HG02852 (cell line): Measurements from ENCODE around the gene NAV2.

Source experiments
- ATAC-seq: cut with Tn5 transposase; IDR thresholded peaks from one replicate; pipeline ENCODE4 v1.9.1; 2021; ENCODE audit warnings: mild to moderate bottlenecking, moderate library complexity; ENCODE audit not compliant: unreplicated experiment

NAV2 gene

DNA sequence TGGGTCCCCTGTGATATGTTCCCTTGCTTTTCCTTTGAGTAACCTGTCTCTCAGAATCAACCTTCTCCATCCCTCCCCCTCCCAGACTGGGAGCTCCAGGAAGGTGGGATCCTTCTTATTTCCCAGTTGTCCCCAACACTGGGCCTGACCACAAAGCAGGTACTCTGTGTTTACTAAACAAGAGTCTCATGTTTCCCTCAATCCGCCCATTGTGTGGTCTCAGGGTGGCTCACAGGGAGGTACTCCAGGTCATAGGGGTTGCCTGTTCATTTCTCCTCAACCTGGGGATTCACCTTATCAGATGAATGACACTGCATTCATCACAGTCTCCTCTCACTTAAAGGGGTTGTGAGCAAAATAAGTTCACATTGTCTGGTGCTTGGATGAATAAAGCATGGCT, 26.4 kb upstream of the NAV2 start:
- no peak for ATAC-seq

DNA sequence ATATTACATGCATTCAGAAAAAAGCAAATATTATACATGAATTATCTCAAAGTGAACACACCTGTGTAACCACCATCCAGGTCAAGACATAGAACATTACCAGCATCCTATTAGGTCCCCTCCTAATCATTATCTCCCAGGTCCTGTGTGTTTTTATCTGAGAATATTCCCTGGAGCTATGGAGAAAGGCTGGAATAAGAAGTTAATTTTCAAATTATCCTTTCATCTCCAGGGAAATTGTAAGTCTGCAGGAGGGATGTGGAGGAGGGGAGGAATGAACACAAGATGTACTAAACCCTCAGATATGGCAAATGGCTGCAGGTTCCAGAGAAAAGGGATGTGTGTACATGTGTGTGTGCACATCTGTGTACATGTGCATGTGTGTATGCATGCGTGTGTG, 25.2 kb upstream of the NAV2 start:
- no peak for ATAC-seq

DNA sequence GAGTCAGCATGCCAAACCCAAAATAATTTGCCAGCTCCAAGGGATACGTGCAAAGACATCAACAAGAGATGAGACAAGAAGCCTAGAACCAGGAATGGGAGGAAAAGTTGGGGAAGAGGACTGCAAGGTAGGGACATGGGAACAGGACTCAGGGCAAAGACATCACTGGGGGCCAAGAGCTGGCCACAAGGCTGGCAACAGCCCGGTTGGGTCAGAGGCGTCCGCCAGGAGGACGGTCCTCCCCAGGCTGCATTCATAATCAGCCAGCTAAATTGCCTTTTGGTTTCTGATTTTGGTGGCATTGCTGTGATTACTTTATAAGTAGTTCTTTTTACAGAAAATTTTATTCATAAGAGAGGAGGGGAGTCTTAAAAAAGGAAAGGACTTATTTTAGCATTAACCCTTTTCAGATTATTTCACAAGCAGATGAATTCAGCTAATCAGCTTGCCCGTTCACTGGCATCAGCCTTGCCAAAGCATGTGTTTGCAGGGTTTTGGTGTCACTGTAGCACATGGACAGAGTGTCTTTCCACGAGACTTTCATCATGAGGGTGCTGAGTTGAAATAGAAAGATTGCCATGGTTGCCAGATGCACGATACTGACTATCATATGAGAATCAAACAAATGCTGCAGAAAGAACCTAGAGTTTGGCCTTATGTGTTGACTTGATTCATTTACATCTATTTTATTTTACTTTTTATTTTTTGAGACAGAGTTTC, 23.2 kb upstream of the NAV2 start:
- ATAC-seq: no peak

DNA sequence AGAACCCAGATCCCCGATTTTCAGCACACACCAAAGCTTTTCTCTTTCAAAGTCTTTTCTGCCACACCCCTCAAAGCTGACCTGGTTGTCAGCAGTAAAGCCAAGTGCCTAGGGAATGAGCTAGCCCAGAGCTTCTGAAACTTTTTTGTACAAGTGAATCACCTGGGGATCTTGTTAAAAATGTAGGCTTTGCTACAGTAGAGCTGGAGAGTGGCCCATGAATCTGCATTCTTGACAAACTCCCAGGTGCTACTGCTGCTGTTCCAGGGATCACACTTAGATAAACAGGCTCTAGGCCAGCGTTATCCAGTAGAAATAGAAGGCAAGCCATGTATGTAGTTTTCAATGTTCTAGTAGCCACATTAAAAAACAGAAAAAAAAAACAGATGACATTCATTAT, 21.8 kb upstream of the NAV2 start:
- no peak for ATAC-seq

DNA sequence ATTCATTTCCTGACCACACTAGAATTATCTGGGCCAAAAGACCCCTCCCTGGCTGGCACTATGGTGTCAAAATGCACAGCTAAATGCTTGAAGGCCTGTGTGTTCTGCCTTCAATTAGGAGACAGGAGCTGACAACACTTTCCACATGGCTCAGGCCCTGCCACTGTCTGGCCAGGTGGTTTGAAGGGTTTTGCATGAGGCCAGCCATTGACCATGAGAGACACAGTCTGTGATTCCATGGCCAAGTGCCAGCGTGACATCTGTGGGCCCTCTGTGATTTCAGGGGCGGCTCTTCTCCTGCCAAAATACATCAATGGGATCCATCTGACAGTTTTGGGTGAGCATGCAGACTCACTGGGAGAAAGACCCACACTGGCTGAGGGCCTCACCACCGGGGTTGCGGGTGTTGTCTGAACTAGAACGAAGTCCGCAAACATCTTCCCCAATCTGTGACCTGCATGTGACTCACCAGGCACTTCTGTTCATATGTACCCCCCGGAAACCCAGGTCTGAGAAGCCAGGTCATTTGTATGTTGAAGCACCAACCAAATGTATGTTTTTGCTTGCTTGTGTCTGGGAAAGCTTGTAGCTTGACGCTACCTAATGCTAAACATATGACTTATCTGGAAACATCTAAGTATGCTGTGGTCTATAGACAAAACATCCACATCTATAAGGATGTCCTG, 20.7 kb upstream of the NAV2 start:
- ATAC-seq: no peak

DNA sequence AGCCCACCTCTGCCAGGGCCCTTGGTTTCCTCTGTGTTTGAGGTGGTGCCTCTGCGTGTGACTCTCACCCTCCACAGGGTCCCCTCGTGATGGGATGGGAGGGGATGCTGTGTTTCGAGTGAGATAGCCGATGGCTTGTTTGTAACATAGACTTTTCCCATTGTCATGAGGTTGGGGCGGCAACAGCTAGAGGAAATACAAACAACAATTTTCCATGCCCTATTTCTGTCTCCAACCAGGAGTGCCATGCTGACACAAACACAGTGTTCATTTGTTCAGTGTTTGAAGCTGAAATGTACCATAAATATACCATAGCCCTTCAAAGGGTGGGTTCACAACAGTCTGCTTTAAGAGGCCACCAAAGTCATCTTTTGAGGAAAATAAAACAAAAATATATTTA, 19.5 kb upstream of the NAV2 start:
- ATAC-seq: no peak

DNA sequence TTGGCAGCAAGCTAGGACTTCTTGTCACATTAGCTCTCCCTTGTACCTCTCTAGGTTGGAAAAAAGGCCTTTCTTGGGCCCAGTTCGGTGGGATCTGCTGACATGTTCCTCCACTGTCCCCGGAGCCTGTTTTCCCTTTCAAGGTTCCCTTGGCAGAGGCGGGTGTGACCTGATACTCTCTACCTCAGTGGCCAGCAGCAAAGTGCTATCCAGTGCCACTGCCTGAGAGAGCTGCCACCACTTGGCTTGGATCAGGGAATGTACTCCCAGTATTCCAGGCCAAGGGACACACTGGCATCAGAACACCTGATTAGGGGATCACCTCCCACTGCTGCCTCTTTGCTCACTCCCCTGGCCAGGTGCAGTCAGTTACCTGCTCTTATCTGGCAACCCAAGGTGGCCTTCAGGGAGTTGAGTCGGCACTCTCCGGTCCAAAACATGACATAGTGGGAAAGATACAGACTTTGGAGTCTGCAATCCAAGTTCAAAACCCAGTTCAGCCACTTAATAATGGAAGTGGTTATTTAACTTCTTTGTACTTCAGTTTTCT, 17.8 kb upstream of the NAV2 start:
- no peak for ATAC-seq

DNA sequence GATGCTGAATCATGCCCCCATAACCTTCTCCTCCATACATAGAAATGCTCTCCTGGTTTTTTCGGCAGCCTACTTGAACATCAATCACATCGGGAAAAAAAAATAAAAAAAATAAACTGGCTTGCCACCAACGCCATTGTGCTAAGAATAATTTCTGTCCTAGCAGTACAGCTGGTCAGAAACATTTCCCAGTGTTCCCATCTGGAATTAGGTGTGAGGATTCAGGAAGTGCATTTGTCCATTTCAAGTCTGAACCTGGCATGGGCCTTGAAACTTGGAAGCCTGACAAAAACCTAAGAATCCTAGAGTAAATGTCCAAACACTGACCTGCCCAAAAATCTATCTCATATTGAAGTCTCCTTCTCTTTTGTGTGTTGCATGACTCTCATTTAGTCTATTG, 16.6 kb upstream of the NAV2 start:
- ATAC-seq: no peak

DNA sequence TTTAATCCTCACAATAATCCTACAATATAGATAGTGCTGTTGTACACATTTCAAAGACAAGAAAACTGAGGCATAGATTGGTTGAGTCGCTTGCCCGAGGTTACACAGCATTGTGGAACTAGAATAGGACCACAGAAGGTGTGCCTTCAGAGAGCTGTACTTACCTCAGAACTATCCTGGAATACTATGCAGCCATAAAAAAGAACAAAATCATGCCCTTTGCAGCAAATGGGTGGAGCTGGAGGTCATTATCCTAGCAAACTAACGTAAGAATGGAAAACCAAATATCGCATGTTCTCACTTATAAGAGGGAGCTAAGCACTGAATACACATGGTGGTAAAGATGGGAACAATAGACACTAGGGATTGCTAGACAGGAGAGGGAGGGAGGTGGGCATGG, 15.7 kb upstream of the NAV2 start:
- no peak for ATAC-seq

DNA sequence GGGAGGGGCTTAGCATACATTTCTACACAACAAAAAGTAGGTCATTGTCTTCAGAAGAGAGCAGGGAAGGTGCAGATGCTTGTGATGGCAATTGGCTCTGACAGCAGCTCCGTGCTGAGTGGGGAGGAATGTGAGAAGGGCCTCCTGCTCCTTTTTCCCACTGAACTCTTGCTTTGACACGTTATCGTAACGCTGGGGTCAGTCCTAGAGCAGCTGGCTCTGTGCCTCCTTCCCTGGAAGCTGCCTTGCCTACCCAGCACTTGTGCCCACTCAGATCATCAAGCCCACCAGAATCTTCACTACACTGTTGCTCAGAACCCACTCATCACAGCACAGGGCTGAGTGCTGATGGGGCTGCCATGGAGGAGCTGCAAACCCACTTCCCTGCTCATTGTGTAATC, 14.9 kb upstream of the NAV2 start:
- no peak for ATAC-seq

DNA sequence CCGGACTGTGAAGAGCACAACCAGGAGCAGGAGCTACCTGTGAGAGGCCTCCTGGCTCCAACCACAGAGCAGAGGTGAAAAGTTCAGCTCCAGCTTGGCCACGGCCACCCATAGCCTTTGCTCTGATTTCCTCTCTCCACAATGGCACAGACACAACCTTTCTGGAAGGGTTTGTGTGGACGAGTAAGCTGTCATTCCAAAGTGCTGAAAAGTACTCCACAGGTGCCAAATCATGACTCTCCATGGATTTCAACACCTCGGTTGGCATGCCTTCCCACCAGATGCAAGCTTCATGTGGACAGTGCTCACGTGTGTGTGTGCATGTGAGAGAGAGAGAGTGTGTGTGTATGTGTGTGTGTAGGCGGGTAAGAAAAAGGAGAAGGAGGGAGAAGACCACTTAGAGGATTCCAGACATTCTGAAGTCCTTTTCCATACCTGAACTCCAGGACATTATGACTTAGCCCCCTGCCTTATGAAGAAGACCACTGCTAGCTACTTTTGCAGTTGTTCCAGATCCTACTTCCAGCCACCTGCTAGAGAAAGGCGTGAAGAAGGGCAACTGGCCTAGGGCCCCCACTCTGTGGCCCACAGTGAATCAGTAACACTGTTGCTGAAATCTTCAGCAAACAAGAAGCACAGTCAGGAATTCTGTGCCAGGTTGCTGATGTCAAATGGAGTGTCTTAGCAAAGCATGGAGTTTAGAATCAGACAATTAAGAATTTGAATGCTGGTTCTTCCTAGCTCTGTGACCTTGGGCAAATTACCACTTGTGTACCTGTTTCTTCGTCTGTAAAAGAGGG, 13.9 kb upstream of the NAV2 start:
- no peak for ATAC-seq

DNA sequence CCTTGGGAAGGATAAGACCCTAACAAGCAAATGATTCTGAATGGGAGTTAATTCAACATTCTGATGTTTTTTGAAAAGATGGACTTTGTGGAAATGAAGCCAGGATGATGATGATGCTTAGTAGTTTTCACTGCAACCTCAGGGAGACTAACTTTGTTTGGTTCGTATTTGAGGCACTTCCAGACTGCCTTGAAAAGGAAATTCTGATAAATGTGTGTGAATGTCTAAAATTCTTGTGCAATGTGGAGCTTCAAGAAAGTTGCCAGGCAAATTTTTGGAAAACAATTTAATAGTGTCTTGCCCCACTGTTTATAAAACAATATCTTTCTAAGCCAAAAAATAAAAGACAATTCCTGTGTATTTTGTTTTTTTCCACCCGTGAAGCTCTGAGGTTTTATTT, 11.2 kb upstream of the NAV2 start:
- ATAC-seq: no peak

DNA sequence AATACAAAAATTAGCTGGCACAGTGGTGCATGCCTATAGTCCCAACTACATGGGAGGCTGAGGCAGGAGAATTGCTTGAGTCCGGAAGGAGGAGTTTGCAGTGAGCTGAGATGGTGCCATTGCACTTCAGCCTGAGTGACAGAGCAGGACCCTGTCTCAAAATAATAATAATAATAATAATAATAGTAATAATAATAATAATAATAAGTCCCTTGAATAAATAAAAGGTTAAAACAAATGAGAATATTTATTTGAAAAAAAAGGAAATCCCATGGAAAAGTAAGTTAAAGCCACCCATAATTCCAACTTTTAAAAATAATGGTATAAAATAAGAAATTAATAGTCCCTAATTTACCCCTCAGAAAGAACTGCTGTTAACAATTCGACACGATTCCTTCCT, 10.0 kb upstream of the NAV2 start:
- ATAC-seq: no peak

DNA sequence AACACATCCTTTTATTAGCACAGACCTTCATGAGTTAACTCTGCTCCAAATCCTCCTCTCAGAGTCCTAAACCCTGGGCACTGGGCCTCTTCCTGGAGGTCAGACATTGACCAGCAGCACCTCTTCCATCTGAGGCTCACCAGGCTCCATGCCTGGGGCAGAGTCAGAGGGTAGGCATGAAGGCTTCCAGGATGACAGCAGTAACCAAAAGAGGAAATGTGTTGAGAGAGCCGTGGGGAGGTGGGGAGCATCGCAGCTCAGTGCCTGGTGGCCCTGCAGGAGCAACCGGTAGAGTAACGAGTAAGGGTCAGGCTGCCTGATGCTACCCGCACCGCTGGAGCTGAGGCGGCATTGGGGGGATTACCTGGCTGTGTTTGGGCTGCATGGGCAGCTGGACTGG, 9.4 kb upstream of the NAV2 start:
- no peak for ATAC-seq

DNA sequence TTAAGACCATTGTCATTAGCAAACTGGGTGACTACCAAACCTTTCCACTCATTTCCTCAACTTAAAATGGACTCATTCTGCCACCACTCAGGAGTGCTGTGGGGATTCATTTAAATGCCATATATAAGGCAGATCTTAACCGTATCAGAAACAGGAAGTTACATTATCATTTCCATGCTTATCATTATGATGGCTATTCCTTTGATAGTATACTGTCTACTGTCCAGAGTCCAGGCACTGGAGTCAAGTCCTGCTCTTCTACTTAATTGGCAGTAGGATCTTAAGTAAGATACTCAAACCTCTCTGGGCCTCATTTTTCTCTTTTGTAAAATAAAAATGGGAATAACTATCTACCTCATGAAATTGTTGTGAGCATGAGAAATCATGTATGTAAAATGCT, 8.4 kb upstream of the NAV2 start:
- no peak for ATAC-seq

DNA sequence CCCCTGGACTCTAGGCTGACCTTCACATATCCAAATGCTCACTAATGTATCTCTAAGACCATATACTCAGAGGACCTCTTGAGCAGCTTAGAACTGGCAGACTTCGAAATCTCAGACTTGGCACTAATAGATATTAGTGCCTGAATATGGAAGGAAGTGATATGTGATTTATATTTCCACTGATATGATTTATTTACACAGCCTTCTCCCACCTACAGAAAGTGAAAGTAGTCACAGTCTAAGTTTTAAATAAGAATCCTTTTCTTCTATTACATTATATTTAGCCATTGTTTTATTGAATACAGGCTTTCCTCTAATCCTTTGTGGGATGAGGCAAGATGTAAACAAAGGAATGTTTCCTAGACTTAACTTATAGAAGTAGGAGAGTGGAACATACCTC, 6.7 kb upstream of the NAV2 start:
- ATAC-seq: no peak

DNA sequence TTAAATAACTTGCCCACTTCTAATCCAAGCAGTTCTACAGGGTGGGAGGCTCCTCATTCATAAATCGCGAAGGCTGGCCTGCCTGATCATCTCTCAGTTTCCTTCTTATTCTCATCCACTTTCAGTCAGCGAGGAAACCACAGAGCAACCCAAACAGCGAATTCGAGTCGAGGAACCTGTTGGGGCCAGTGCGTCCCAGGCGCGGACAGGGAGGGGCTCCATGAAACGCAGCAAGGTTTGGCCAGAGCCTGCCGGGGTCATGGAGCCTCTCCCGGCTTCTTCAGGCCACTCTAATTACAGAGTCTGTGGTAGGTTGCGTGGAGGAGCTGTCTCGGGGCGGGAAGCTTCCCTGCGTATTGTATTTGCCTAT, 741 bp upstream of the NAV2 start:
- ATAC-seq: peak; percentile 19

DNA sequence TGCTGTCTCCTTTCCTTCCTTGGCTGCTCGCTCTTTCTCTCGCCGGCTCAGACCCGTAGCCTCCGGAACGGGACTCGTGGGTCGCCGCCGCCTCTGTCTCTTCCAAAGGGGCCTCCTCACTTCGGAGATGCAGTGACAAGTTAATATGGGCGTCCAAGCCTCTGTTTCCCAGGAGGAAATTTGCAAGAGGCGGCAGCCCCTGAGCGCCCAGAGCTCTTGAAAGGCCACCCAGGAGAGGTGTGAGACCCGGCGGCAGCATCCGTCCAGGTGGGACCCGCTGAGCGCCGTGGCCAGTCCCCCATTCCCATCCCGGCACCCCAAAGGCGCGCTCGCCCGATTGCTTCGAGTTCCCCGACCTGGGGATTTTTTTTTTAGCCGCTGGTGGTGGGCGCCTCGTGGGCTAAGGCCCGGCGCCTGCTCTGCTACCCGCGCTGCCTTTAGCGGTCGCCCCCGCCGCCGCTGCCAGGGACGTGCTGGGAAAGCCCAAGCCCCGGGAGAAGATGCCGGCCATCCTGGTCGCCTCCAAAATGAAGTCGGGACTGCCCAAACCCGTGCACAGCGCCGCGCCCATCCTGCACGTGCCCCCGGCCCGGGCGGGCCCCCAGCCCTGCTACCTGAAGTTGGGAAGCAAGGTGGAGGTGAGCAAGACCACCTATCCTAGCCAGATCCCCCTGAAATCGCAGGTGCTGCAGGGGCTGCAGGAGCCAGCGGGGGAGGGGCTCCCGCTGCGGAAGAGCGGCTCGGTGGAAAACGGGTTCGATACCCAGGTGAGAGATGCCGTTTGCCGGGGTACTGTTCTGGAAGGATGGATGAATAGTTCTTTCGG, 772 bp downstream of the NAV2 start:
- ATAC-seq: peak; percentile 7

DNA sequence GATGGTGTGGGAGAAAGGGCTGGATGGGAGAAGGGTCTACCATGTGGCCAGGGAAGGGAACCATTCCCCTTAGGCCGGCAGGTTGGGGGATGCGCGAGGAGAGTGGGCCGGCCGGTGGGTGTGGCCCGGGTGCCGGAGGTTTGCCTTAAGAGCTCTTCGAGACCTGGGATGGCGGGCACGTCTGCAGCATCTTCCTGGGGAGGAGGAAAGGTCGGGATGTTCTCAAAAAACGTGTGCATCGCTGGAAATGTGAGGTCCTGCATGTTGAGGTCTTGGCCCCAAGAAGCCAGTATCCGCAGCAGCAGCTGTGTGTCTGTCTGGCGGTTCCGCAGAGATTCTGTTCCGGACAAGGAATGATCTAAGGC, 1.4 kb downstream of the NAV2 start:
- no peak for ATAC-seq

DNA sequence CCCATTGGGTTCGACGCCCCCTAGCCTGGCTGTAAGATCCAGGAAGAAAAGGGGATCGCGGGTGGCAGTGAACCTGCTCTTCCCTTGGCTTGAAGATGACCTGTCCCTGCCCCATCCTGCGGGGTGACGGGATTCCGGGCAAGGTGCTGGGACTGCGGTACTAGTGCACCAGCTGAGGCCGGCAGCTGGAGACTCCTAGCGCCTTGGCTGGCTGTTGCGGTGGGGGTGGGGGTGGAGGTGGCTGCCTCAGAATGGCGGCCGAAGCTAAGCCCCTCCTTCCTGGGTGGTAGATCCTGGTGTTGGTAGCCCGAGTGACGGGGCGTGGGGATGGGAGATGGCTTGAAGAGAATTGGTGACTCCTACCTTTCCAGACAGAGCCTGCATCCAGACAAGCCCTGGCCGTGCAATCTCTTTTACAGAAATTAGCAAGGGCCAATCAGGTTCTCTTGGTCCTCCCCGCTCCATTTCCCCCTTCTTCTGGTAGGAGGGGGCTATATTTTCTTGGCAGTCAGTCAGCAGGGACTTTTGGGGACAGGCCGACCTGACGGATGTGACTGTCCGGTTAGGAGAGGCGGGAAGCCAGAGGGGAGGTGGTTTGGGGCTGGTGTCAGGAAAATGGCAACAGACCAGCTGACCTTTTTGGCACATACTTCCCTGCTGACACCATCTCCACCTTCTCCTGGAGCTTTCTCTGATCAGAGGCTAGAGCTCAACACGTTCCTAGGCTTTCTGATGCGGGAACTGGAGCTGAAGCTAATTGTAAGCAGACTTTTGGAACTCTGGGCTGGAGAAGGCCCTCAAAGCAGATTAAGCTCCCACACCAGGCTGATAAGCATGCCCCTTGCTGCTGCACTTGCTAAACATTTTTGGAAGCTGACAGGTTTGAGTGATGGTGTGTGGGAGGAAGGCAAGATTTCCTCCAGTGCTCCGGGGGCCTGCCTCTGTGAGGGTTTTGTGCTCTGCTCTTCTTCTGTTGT, 2.0 kb downstream of the NAV2 start:
- ATAC-seq: no peak
